ENCODE data around the gene GRB14.
"Not testable (repeated sequence)": the region's sequence is repeated elsewhere in the genome, so short reads cannot be mapped to it uniquely, and the experiment has no call there.

GRB14 gene

GRCh38 chr2:164558450-164558849, 62.8 kb downstream of the GRB14 start:
- DNase-seq (ENCODE audit: low read depth), result no peak

DNA sequence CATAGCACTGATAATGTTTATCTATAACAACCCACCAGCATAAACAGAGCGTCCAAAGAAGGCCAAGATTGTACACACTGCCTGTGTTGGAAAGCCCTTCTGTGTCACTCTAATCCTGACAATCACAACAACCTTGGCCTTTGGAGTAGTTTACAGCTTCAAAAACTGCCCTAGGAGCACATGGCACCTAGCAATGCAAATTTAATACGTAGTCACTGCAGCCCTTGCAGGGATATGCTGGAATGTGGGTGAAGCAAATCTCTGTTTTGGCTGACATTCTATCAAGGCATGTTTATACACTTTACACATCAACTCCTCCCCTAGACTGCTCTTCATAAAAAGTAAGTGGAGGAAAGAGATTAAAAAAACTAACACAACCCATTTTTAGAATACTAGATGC, 66.8 kb downstream of the GRB14 start:
- DNase-seq (ENCODE audit: low read depth), result no peak

DNA sequence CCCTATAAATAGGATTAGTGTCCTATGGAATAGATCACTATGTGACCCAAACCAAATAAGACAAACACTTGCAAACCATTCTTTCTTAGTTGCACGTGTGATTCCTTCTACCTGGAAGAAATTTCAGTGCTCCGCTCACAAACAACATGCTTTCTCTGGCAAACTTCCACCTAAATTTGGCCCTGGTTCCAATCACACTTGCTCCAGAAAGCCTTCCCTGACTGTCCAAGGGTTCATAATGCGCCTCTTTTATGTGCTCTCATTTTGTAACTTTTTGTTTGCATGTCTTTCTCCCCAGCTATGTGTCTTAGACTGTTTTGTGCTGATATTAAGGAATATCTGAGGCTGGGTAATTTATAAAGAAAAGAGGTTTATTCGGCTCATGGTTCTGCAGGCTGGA, 69.8 kb downstream of the GRB14 start:
- DNase-seq (ENCODE audit: low read depth), result no peak

GRCh38 chr2:164549705-164550104, 71.6 kb downstream of the GRB14 start:
- not testable (repeated sequence) for DNase-seq (ENCODE audit: low read depth)

- no peak for DNase-seq (ENCODE audit: low read depth)
Observed at GRCh38 chr2:164545484-164545883, 75.8 kb downstream of the GRB14 start.

- peak; percentile 51 for DNase-seq (ENCODE audit: low read depth)
Observed at GRCh38 chr2:164542581-164543021, 78.7 kb downstream of the GRB14 start.

- peak; percentile 61 for DNase-seq (ENCODE audit: low read depth)
Observed at GRCh38 chr2:164538240-164538866, 82.9 kb downstream of the GRB14 start.

DNA sequence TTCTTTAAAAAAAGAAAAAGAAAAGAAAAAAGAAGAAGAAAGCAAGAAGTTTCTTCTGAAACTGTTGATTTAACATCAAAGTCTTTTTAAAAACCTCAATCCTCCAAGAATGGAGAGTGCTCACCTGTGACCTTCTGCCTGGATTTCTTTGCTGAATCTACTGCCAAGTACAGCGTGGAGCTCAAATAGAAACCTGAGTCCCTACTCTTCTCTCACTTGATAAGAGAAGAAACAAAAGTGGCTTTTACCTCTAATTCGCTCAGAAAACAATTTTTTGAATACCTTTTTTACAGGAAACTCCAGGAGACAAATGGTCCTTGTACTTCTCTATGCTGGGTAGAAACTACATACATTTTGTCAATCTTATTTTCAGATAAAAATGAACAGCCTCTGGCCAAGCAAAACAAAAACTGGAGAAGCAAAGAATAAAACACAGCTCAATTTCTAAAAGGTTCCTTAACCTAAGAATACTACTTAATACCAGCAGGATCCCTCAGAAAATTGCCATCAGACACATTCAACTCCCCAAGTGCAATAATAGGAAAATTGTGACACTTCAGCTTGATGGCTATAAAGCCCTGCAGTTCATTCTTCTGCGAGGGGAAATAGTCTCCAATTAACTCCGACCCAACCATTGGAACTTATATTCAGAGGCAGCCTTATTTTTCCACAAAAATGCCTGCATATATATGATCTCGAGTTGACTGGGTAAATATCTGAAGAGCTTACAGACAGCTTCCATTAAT, 85.8 kb downstream of the GRB14 start:
- DNase-seq (ENCODE audit: low read depth), result no peak

DNA sequence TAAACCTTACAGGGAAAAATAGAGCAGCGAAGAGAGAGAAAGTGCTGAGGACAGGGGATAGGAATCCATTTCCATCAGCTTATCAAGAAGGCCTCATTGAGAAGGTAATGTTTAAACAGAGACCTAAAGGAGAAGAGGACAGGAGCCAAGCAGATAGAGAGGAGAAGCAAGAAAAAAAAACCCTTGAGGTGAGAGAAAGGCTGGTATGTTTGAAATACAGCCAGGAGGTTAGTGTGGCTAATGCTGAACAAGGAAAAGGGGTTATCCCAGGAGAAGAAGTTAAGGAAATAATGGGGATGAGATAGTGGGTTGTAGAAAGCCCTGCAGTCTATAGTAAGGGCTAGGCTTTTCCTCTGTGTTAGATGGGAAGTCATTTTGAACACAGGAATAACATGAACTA, 90.8 kb downstream of the GRB14 start:
- DNase-seq (ENCODE audit: low read depth), result no peak

DNA sequence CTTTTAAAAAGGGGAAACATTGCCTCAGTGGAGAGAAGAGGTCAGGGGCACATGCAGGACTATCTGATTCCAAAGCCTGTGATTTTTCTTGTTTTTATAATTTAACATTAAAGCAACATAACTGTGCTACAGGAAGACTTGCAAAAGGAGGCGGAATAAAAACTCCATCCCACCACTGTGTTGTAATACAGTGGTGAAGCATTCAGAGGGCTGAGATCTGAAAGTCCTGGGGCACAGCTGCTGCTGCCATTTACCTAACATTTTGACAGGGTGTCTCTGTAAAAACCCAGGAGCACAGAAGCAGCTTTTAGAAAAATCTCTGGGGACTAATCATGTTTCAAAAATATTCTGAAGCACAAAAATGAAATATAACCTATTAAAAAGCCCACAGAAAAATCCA, 97.6 kb downstream of the GRB14 start:
- no peak for DNase-seq (ENCODE audit: low read depth)

DNA sequence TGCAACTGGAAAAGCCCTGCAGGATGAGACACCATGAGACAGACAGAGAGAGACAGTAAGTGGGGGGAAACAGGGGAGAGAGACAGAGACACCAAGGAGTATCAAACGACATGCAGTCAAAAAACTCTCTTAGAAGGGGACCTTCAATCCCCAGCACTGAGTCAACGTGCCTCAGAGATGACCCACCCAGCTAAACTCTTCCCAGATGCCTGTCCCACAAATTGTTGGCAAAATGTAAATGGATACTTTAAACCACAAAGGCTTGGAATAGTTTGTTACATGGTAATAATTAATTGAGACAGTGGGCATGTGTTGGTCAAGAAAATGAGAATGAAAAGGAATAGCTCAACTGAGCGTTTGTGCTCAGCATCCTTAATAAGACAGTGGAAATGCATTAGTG, 98.3 kb downstream of the GRB14 start:
- peak; percentile 13 for DNase-seq (ENCODE audit: low read depth)

- no peak for DNase-seq (ENCODE audit: low read depth)
Observed at GRCh38 chr2:164522561-164522981, 98.7 kb downstream of the GRB14 start.

GRCh38 chr2:164515734-164516133, 105.5 kb downstream of the GRB14 start:
- no peak for DNase-seq (ENCODE audit: low read depth)

GRCh38 chr2:164515030-164515429, 106.3 kb downstream of the GRB14 start:
- DNase-seq (ENCODE audit: low read depth), result no peak

GRCh38 chr2:164514491-164514890, 106.8 kb downstream of the GRB14 start:
- no peak for DNase-seq (ENCODE audit: low read depth)

GRCh38 chr2:164512871-164513270, 108.4 kb downstream of the GRB14 start:
- DNase-seq (ENCODE audit: low read depth), result no peak

DNA sequence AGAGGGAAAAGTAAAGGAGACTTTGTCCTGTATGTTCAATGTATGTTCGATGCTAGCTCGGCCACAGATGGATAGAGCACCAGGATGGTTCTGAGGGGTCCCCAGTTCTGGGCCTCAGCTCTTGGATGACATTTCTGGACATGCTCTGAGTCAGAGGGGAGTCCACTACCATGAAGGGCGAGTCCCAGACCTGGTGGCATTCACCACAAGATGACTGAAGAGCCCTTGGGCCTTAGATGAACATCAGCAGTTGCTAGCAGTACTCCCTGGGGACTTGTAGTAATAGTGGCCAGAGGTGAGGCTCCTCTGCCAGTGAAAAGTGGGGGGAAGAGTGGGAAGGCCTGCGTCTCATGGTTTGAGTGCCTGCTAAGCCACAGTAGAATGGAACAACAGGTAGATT, 109.5 kb downstream of the GRB14 start:
- no peak for DNase-seq (ENCODE audit: low read depth)

DNA sequence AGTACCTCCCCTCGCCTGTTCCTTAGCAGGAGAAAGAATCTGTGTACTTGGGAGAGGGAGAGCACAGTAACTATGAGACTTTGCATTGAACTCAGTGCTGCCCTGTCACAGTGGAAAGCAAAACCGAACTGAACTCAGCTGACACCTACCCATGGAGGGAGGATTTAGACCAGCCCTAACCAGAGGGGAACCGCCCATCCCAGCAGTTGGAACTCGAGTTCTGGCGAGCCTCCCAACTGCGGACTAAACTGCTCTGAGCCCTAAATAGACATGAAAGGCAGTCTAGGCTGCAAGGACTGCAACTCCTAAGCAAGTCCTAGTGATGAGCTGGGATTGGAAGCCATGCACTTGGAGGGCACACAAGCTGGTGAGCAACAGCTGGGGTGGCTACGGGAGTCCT, 110.4 kb downstream of the GRB14 start:
- no peak for DNase-seq (ENCODE audit: low read depth)

GRCh38 chr2:164509137-164509877, 112.0 kb downstream of the GRB14 start:
- no peak for DNase-seq (ENCODE audit: low read depth)

- DNase-seq (ENCODE audit: low read depth), result no peak
Observed at GRCh38 chr2:164504253-164504652, 117.0 kb downstream of the GRB14 start.

DNA sequence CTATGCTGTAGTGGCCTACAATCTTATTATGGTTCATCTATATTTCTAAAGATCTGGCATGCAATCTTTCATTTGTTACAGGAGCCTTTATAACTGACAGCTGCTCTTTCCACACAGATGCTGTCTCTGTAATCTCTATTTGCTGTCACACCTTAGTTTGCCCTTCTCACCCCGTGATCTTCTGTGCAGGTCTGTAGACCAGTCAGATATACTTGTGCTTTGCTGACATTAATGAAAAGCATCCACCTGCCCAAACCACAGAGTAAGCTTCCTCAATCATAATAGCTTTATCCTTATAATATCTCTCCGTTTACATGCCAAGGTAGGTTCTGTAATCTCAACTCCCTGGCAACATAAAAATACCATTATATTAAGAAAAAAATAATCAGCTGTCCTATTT, 122.4 kb downstream of the GRB14 start:
- no peak for DNase-seq (ENCODE audit: low read depth)

DNA sequence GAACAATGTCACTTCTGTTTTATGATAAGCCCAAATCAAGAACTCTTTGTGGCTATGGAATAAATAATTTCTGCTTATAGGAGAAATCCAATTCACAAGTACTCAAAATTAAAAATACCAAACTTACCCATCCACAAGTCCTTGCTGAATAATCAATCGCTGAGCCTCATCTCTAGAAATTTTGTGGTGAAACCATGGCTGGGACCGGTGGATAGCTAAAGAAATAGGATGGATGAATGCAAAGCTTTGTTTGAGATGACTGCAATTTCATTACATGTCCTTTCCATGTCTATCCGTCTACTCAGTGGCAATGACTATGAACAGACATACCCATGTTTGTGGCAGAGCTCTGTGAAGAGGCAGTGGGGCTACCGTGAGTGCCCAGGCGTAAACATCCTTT, 124.4 kb downstream of the GRB14 start:
- DNase-seq (ENCODE audit: low read depth), result no peak

GRCh38 chr2:164496421-164496820, 124.9 kb downstream of the GRB14 start:
- DNase-seq (ENCODE audit: low read depth), result no peak

Data from ELR (cell line).